ENCODE results near the gene MALAT1.

DNA sequence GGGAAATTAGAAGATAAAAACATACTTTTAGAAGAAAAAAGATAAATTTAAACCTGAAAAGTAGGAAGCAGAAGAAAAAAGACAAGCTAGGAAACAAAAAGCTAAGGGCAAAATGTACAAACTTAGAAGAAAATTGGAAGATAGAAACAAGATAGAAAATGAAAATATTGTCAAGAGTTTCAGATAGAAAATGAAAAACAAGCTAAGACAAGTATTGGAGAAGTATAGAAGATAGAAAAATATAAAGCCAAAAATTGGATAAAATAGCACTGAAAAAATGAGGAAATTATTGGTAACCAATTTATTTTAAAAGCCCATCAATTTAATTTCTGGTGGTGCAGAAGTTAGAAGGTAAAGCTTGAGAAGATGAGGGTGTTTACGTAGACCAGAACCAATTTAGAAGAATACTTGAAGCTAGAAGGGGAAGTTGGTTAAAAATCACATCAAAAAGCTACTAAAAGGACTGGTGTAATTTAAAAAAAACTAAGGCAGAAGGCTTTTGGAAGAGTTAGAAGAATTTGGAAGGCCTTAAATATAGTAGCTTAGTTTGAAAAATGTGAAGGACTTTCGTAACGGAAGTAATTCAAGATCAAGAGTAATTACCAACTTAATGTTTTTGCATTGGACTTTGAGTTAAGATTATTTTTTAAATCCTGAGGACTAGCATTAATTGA, 1.0 kb downstream of the MALAT1 start:
- peak; percentile 15; the same call in 1 of the 2 replicates for TF ChIP-seq ZFP30 (CRISPR knock-in tag; IDR thresholded peaks at IDR 0.05)
- TF ChIP-seq, protein P1, sequence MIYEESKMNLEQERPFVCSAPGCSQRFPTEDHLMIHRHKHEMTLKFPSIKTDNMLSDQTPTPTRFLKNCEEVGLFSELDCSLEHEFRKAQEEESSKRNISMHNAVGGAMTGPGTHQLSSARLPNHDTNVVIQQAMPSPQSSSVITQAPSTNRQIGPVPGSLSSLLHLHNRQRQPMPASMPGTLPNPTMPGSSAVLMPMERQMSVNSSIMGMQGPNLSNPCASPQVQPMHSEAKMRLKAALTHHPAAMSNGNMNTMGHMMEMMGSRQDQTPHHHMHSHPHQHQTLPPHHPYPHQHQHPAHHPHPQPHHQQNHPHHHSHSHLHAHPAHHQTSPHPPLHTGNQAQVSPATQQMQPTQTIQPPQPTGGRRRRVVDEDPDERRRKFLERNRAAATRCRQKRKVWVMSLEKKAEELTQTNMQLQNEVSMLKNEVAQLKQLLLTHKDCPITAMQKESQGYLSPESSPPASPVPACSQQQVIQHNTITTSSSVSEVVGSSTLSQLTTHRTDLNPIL (CRISPR knock-in tag; IDR thresholded peaks at IDR 0.05; ENCODE audit: low read depth): no peak; the same call in 1 of the 2 replicates
- peak; percentile 91 for TF ChIP-seq RARB (CRISPR knock-in tag; IDR thresholded peaks at IDR 0.05)
- TF ChIP-seq ZNF565 (CRISPR knock-in tag; conservative IDR thresholded peaks at IDR 0.05; ENCODE audit: low read depth): no peak

Measured in SK-N-SH treated with all-trans-retinoic acid at 6 μM for 48 hours (cell line).